Nephron progenitor cell (in vitro differentiated cells): Measurements from ENCODE around the gene FRMD4B.

Experiments
- DNase-seq: peaks from one replicate; pipeline ENCODE4 v3.0.0; 2021
- H3K27ac Mint-ChIP-seq: 2 replicates; pipeline ENCODE4 v1.8.0; 2021; ENCODE audit warnings: mild to moderate bottlenecking, moderate library complexity, mixed read lengths
- H3K27me3 Mint-ChIP-seq: 2 replicates; pipeline ENCODE4 v1.8.0; 2021; ENCODE audit warnings: mild to moderate bottlenecking, low read depth, mixed read lengths; ENCODE audit not compliant: poor library complexity
- H3K36me3 Mint-ChIP-seq: 2 replicates; pipeline ENCODE4 v1.8.0; 2021; ENCODE audit warnings: low read depth, mixed read lengths
- H3K4me1 Mint-ChIP-seq: 2 replicates; pipeline ENCODE4 v1.8.0; 2021; ENCODE audit warnings: mixed read lengths
- H3K4me3 Mint-ChIP-seq: 2 replicates; pipeline ENCODE4 v1.8.0; 2021; ENCODE audit warnings: mild to moderate bottlenecking, moderate library complexity, mixed read lengths
- H3K9me3 Mint-ChIP-seq: 2 replicates; pipeline ENCODE4 v1.8.0; 2021; ENCODE audit warnings: mild to moderate bottlenecking, moderate library complexity, mixed read lengths
- TF ChIP-seq, protein P1 (sequence below): fragments of 200-600 bp; sonication (generic); IDR thresholded peaks from 2 replicates; pipeline ENCODE4 v1.5.0; 2021; ENCODE audit warnings: antibody characterized with exemption

The FRMD4B gene

DNA sequence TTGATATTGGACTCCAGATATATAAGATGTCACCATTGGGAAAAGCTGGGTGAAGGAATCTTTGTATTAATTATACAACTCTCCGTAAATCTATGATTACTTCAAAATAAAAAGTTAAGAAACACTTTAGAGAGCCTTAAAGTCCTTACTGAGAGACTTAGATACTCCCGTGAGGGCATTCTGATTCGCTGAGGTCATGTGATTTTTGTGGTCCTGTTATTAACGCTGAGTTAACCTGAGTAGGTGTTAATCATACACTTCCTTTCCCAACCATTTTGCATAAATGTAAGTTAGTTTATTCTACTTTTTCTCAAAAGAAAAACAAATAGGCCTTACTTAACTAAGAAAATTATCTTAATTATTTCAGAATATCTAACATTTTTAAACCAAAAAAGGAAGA, 196.4 kb downstream of the FRMD4B start:
- Mint-ChIP-seq H3K4me1 (peaks cover 5% of the 10 kb centered on the region), H3K4me3 (no peak overlapping the region), H3K36me3 (peaks cover 87% of the 10 kb centered on the region), H3K27ac (no peak overlapping the region), H3K27me3 (peaks cover 2% of the 10 kb centered on the region), H3K9me3 (no peaks in the 10 kb centered on the region)
- TF ChIP-seq, protein P1, sequence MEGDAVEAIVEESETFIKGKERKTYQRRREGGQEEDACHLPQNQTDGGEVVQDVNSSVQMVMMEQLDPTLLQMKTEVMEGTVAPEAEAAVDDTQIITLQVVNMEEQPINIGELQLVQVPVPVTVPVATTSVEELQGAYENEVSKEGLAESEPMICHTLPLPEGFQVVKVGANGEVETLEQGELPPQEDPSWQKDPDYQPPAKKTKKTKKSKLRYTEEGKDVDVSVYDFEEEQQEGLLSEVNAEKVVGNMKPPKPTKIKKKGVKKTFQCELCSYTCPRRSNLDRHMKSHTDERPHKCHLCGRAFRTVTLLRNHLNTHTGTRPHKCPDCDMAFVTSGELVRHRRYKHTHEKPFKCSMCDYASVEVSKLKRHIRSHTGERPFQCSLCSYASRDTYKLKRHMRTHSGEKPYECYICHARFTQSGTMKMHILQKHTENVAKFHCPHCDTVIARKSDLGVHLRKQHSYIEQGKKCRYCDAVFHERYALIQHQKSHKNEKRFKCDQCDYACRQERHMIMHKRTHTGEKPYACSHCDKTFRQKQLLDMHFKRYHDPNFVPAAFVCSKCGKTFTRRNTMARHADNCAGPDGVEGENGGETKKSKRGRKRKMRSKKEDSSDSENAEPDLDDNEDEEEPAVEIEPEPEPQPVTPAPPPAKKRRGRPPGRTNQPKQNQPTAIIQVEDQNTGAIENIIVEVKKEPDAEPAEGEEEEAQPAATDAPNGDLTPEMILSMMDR, result no peak
- DNase-seq, result no peak

DNA sequence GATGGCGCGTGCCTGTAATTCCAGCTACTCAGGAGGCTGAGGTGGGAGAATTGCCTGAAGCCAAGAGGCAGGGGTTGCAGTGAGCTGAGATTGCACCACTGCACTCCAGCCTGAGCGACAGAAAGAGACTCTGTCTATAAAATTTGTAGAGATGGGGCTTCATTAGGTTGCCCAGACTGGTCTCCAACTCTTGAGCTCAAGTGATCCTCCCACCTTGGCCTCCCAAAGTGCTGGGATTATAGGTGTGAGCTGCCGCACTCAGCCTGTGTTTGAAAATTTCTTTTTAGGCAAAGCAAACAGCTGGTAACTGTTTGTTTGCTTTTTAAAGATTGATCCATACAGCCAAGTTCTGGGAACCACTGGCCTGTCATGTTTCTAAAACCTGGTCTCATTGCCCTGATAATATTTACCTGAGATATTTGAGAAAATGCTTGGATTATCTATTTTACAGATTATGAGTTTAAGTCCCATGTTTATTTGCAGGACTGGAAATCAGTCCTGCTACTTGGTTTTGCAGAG, 199.3 kb downstream of the FRMD4B start:
- Mint-ChIP-seq H3K27me3 (peaks cover 2% of the 10 kb centered on the region), H3K4me1 (peaks cover 11% of the 10 kb centered on the region), H3K9me3 (no peaks in the 10 kb centered on the region), H3K27ac (no peak overlapping the region), H3K4me3 (no peak overlapping the region), H3K36me3 (peaks cover 77% of the 10 kb centered on the region)
- TF ChIP-seq, protein P1, result no peak
- DNase-seq, result no peak

DNA sequence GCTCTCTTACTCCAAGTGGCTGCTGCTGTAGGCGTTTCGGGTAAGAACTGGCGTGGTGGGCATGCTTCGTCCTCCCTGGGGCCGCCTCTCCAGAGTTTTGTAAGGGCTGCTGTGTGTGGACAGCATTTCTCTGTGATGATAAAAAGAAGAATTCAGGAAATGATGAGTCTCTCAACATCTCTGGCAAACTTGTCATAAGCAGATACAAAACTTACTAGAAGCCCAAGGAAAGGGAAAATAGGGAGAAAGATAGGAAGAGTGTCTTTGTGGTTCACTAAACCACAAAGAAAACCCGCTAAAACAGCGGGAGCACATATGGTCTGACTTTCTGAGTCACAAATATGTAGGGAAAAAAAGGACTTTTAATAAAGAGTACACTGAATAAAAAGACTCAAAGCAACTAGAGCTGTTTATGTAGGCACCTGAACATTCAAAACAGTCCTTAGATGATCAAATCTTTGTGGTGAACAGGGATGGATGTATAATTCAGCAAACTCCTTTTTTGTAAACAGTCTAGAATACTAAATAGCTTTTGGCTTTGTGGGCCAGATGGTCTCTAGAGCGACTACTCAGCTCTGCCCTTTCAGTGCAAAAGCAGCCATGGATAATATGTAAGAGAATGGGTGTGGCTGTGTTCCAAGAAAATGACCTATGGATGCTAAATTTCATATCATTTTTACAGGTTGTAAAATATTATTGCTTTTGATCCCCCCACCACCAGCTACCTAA, 203.1 kb downstream of the FRMD4B start:
- H3K36me3 Mint-ChIP-seq, result peaks cover 80% of the 10 kb centered on the region

DNA sequence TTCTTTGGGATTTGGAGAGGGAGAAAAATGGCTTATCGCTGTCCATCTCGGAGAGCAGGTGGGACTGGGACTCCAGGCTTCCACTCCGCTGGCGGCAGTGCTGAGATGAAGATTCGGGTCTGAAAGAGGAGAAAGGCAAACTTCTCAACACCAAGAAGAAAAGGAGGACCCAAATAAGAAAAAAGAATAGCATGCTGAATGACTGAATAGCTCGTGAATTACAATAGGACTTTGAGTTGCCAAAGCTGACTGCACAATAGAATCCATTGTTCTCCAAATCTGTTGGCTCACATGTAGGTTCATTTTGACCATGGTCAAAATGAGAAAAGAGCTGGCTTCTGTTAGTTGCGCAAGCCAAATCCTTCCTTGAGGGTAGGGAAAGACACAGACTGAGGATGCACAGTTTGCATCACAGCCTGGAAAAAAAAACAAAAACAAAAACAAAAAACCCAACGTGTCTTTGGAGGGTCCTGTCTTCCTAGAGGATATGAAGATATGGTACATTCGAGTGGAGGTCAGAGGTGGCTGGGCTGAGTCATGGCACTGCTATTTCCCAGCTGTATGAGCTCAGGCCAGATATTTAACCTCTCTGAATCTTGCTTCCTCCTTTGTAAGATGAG, 204.2 kb downstream of the FRMD4B start:
- Mint-ChIP-seq H3K27ac (peak overlapping the region; percentile 7), H3K9me3 (no peaks in the 10 kb centered on the region), H3K27me3 (no peaks in the 10 kb centered on the region), H3K4me3 (no peak overlapping the region), H3K4me1 (peaks cover 15% of the 10 kb centered on the region), H3K36me3 (peaks cover 79% of the 10 kb centered on the region)
- TF ChIP-seq, protein P1, result no peak
- DNase-seq, result no peak

More for the DNA sequence above, 203.1 kb downstream of the FRMD4B start:
- TF ChIP-seq, protein P1, result no peak
- H3K27ac Mint-ChIP-seq, result peak overlapping the region; percentile 80
- H3K4me1 Mint-ChIP-seq, result peaks cover 15% of the 10 kb centered on the region
- H3K27me3 Mint-ChIP-seq, result no peaks in the 10 kb centered on the region
- DNase-seq, result no peak
- no peaks in the 10 kb centered on the region for H3K9me3 Mint-ChIP-seq
- no peak overlapping the region for H3K4me3 Mint-ChIP-seq

DNA sequence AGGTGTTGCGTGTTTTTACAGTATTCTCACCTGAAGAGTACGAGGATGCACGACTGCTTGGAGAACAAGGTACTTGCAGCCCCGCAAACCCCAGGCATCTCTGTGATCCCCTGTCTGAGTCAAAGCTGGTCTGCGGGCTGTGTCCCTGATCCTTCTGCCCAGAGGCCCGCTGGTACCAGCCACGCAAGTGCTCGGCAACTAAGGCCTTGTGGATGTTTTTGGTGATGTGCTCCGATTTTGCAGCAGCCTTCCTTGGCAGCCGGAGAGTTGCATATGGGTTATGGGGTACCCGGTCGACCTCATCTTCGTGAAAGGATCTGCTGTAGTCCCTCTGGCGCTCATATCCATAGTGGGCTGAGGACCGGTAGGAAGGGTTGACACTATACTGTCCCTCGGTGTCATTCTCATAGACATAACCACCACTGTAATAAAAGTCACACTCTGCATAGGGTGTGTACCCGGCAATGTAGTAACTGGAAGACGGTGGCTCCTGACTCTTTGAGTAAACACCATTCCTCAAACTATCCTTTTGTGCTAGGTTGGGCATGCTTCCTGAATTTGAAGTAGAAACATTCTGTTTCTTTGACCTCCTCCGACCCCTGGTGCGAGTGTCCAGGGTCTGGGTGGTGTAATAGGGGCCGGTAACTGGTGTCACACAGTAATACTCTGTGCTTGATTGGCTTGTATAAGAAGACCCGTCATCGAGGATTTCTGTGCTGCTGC, 204.9 kb downstream of the FRMD4B start:
- H3K9me3 Mint-ChIP-seq, result no peaks in the 10 kb centered on the region
- TF ChIP-seq, protein P1, result no peak
- no peak for DNase-seq
- H3K4me3 Mint-ChIP-seq, result no peak overlapping the region
- peaks cover 84% of the 10 kb centered on the region for H3K36me3 Mint-ChIP-seq
- H3K27ac Mint-ChIP-seq, result peak overlapping the region; percentile 80
- no peaks in the 10 kb centered on the region for H3K27me3 Mint-ChIP-seq
- H3K4me1 Mint-ChIP-seq, result peaks cover 15% of the 10 kb centered on the region
